Epithelial cell of prostate (primary cell): ENCODE data around the gene TRMT1.

Experiments used
- DNase-seq: peaks from one replicate; pipeline ENCODE4 v3.0.0-alpha.2; 2011; ENCODE audit warnings: low read depth, low spot score
- H3K27ac ChIP-seq: fragments of 450-650 bp; 2 replicates; pipeline ENCODE4 v1.5.1; 2017; ENCODE audit warnings: mild to moderate bottlenecking

Gene TRMT1

GRCh38 chr19:13104360-13104847 is 12.1 kb downstream of the TRMT1 start:
- DNase-seq = no peak
- no peak overlapping the region for H3K27ac ChIP-seq

- DNase-seq = no peak
- no peak overlapping the region for H3K27ac ChIP-seq
Measured at GRCh38 chr19:13103581-13104359, 12.8 kb downstream of the TRMT1 start.

GRCh38 chr19:13102666-13103580 is 13.6 kb downstream of the TRMT1 start, which contains the start of gene LYL1:
TSS of gene LYL1 (minus strand) at chr19:13102858. CDS start at chr19:13101171, 1,687 bp downstream.
- no peak for DNase-seq
- H3K27ac ChIP-seq = no peak within 1 kb of the TSS

- DNase-seq = no peak
- no peak overlapping the region for H3K27ac ChIP-seq
Measured at GRCh38 chr19:13102416-13102665, 14.2 kb downstream of the TRMT1 start.

- no peak overlapping the region for H3K27ac ChIP-seq
Measured at GRCh38 chr19:13101590-13102415, 14.7 kb downstream of the TRMT1 start.

GRCh38 chr19:13100841-13101589 is 15.5 kb downstream of the TRMT1 start:
- DNase-seq = no peak
- H3K27ac ChIP-seq = no peak overlapping the region

More at GRCh38 chr19:13101590-13102415, 14.7 kb downstream of the TRMT1 start:
- DNase-seq = no peak

GRCh38 chr19:13100031-13100588 is 16.4 kb downstream of the TRMT1 start:
- H3K27ac ChIP-seq = no peak overlapping the region
- no peak for DNase-seq

GRCh38 chr19:13099073-13099999 is 17.2 kb downstream of the TRMT1 start:
- no peak for DNase-seq
- H3K27ac ChIP-seq = no peak overlapping the region

- DNase-seq = no peak
- no peak overlapping the region for H3K27ac ChIP-seq
Measured at GRCh38 chr19:13098277-13099072, 18.1 kb downstream of the TRMT1 start.

GRCh38 chr19:13097463-13098258 is 18.9 kb downstream of the TRMT1 start:
- DNase-seq = no peak
- no peak overlapping the region for H3K27ac ChIP-seq

- DNase-seq = no peak
- no peak overlapping the region for H3K27ac ChIP-seq
Measured at GRCh38 chr19:13097033-13097462, 19.5 kb downstream of the TRMT1 start.

GRCh38 chr19:13095934-13096927 is 20.3 kb downstream of the TRMT1 start:
- DNase-seq = no peak
- H3K27ac ChIP-seq = no peak overlapping the region

GRCh38 chr19:13095393-13095784 is 21.2 kb downstream of the TRMT1 start:
- no peak for DNase-seq

GRCh38 chr19:13094771-13095392 is 21.7 kb downstream of the TRMT1 start:
- no peak overlapping the region for H3K27ac ChIP-seq

More at GRCh38 chr19:13095393-13095784, 21.2 kb downstream of the TRMT1 start:
- no peak overlapping the region for H3K27ac ChIP-seq

GRCh38 chr19:13094106-13094504 is 22.4 kb downstream of the TRMT1 start:
- H3K27ac ChIP-seq = no peak overlapping the region
- DNase-seq = no peak

More at GRCh38 chr19:13094771-13095392, 21.7 kb downstream of the TRMT1 start:
- DNase-seq = no peak
